ENCODE results near the gene SEMA3F. TPM values are rescaled to one million over a fixed set of nuclear protein-coding genes. Genes with fewer than 3 reads are reported as not detected.

Gene SEMA3F
- total RNA-seq, 2 experiments from 2014 or later = 0.34 to 0.43 TPM

- TF ChIP-seq, protein P1, sequence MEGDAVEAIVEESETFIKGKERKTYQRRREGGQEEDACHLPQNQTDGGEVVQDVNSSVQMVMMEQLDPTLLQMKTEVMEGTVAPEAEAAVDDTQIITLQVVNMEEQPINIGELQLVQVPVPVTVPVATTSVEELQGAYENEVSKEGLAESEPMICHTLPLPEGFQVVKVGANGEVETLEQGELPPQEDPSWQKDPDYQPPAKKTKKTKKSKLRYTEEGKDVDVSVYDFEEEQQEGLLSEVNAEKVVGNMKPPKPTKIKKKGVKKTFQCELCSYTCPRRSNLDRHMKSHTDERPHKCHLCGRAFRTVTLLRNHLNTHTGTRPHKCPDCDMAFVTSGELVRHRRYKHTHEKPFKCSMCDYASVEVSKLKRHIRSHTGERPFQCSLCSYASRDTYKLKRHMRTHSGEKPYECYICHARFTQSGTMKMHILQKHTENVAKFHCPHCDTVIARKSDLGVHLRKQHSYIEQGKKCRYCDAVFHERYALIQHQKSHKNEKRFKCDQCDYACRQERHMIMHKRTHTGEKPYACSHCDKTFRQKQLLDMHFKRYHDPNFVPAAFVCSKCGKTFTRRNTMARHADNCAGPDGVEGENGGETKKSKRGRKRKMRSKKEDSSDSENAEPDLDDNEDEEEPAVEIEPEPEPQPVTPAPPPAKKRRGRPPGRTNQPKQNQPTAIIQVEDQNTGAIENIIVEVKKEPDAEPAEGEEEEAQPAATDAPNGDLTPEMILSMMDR (IDR thresholded peaks at IDR 0.05) = no peak
- ChIA-PET CTCF (interaction anchor here (0.7 to 1.8 kb wide), 3 partner anchors 19 to 90 kb away, joined by 3 to 7 read pairs (median 3); no protein-coding TSS in a partner anchor), POLR2A (interaction anchor here (0.6 to 1.6 kb wide), 4 partner anchors 16 to 48 kb away, joined by 3 read pairs; no protein-coding TSS in a partner anchor)
- Mint-ChIP-seq H3K27me3 (peaks cover 30% of the 10 kb centered on the region), H3K9me3 (no peaks in the 10 kb centered on the region), H3K4me1 (ENCODE audit: low read depth) (peaks cover 8% of the 10 kb centered on the region), H3K27ac (no peak overlapping the region), H3K4me3 (no peak overlapping the region), H3K36me3 (ENCODE audit: low read depth) (no peaks in the 10 kb centered on the region)
- ATAC-seq (no peak), DNase-seq (no peak)
- intact Hi-C loops (cut with micrococcal nuclease) = no loop called here
Observed at GRCh38 chr3:50156549-50157493, 1.7 kb downstream of the SEMA3F start.

DNA sequence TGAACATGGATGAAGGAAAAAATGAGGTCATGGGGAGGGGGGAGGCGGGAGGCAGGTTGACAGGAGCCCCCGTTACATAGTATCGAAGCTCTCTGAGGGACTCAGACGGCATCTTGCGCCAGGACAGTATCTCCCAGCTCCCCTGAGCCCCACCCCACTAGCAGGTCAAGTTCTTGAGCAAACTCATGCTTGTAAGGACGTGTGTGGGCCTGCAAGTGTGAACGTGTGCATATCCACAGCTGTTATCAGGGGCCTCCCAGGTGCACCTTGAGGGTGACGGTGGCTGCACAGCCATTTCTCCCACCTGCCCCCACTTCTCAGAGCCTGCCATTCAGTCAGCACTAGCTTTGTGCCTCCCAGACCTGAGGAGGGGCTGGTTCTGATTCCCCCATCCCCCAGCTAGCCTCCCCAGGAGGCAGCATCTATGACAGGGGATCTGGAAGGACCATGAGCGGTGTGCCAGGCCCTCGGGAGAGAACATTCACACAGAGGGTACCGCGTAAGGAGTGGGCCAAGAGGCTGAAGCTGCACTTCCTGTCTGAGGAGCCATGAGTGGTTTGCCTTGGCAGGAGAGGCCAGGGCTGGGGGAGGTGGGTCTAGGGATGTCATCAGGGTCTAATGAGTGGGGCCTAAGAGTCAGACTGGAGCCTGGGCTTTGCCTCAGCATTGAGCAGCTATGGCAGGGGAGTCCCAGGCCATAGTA lies 2.9 kb downstream of the SEMA3F start:
- H3K36me3 Mint-ChIP-seq (ENCODE audit: low read depth) = no peaks in the 10 kb centered on the region
- H3K27me3 Mint-ChIP-seq = peaks cover 30% of the 10 kb centered on the region
- no peaks in the 10 kb centered on the region for H3K9me3 Mint-ChIP-seq
- intact Hi-C loops (cut with micrococcal nuclease) = no loop called here
- peaks cover 8% of the 10 kb centered on the region for H3K4me1 Mint-ChIP-seq (ENCODE audit: low read depth)
- no peak overlapping the region for H3K27ac Mint-ChIP-seq
- DNase-seq (no peak), ATAC-seq (no peak)
- TF ChIP-seq, protein P1 (IDR thresholded peaks at IDR 0.05) = no peak
- no peak overlapping the region for H3K4me3 Mint-ChIP-seq
- ChIA-PET POLR2A (interaction anchor here (1.3 kb wide), 1 partner anchor 15 kb away, joined by 5 read pairs; no protein-coding TSS in a partner anchor), CTCF (no interaction called here)

DNA sequence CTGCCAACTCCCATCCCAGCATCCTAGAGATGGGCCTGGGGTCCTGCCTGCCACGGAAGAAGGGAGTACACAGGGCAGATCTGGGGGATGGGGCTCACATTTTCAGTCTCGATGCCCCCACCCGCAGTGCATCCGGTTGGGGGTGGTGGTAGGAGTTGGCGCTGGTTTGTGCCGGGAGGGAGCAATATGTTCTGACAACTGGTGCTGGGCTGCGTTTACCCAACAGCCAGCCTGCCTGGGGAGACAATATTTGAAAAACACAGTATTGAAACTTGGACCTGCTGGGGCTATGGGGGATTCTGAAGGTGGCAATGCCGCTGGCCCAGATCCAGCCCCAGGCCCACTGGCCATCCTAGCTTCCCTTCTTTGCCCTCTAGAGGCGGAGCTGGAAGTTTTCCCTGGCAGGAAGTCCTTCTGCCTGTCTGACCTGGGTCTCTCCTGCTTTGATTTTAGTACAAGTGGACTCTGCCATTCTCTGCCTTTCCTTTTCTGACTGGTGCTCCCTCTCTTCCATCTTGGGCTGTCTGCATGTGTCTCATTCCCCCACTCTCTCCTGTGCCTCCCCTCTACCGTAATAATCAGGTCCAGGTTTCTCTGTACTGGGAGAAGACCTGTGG lies 3.5 kb downstream of the SEMA3F start:
- Mint-ChIP-seq H3K27ac (no peak overlapping the region), H3K4me1 (ENCODE audit: low read depth) (peaks cover 8% of the 10 kb centered on the region), H3K36me3 (ENCODE audit: low read depth) (no peaks in the 10 kb centered on the region), H3K4me3 (no peak overlapping the region), H3K9me3 (no peaks in the 10 kb centered on the region), H3K27me3 (peaks cover 24% of the 10 kb centered on the region)
- TF ChIP-seq, protein P1 (IDR thresholded peaks at IDR 0.05) = no peak
- ChIA-PET POLR2A (interaction anchor here (1.3 kb wide), 1 partner anchor 14 kb away, joined by 5 read pairs; no protein-coding TSS in a partner anchor), CTCF (no interaction called here)
- DNase-seq (no peak), ATAC-seq (no peak)
- intact Hi-C loops (cut with micrococcal nuclease) = no loop called here

DNA sequence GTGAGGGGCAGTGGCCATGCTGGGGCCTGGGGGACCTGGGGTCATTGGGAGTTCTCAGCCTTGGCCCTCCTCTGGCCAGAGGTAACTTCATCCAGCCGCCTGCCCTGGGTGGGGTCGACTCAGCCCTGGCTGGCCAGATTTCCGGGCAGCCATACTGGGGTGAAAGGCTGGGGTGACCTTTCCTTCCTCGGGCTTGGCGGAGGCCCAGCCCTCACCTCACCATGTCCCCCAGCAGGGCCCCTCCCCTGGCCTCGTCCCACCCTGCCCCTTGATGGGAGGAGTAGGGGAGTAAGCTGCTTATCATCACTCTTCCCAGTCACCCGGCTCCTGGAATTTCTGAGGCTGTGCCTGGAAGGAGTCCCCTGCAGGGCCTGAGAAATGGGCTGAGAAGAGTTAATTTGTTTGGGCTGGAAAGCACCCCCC lies 5.4 kb downstream of the SEMA3F start:
- H3K27ac Mint-ChIP-seq = no peak overlapping the region
- POLR2A ChIA-PET = no interaction called here
- H3K4me3 Mint-ChIP-seq = no peak overlapping the region
- TF ChIP-seq, protein P1 (IDR thresholded peaks at IDR 0.05) = no peak
- intact Hi-C loops (cut with micrococcal nuclease) = no loop called here
- DNase-seq = no peak
- CTCF ChIA-PET = no interaction called here
- no peaks in the 10 kb centered on the region for H3K36me3 Mint-ChIP-seq (ENCODE audit: low read depth)
- H3K4me1 Mint-ChIP-seq (ENCODE audit: low read depth) = peaks cover 5% of the 10 kb centered on the region
- H3K27me3 Mint-ChIP-seq = peaks cover 16% of the 10 kb centered on the region
- no peak for ATAC-seq
- H3K9me3 Mint-ChIP-seq = no peaks in the 10 kb centered on the region

Measured in activated CD8-positive, alpha-beta T cell treated with anti-CD3 and anti-CD28 coated beads for 36 hours (primary cell).